Liver (tissue), 9 donors: ENCODE results near the gene KIN. TPM values are rescaled to one million over a fixed set of nuclear protein-coding genes. Genes with fewer than 3 reads are reported as not detected.

ENCODE experiments used
- DNase-seq: peaks from one replicate; pipeline ENCODE4 v3.0.0-alpha.2; 2017; ENCODE audit warnings: low spot score
- H3K27ac ChIP-seq, 2 donors: one replicate each; pipeline ENCODE4 v1.7.0; 2013; ENCODE audit warnings: inconsistent platforms in 2 of 2, low read length in 2 of 2, control low read depth in 1 of 2, low read depth in 1 of 2, mild to moderate bottlenecking in 1 of 2
- H3K27me3 ChIP-seq, 4 donors: one replicate each; pipeline versions ENCODE4 v1.6.1 to v1.7.0; 2013; ENCODE audit warnings: low read length in 3 of 4, inconsistent platforms in 1 of 4, mild to moderate bottlenecking in 1 of 4, moderate library complexity in 1 of 4; ENCODE audit not compliant: control insufficient read depth in 4 of 4, insufficient read depth in 4 of 4
- H3K36me3 ChIP-seq, 4 donors: one replicate each; pipeline versions ENCODE4 v1.6.1 to v1.7.0; 2013; ENCODE audit warnings: low read length in 3 of 4, mild to moderate bottlenecking in 3 of 4, low read depth in 1 of 4, moderate library complexity in 1 of 4; ENCODE audit not compliant: control insufficient read depth in 4 of 4, insufficient read depth in 3 of 4
- H3K4me1 ChIP-seq, 4 donors: one replicate each; pipeline versions ENCODE4 v1.6.1 to v1.7.0; 2013; ENCODE audit warnings: low read length in 3 of 4, mild to moderate bottlenecking in 3 of 4, moderate library complexity in 1 of 4; ENCODE audit not compliant: control insufficient read depth in 4 of 4, insufficient read depth in 4 of 4
- H3K4me3 ChIP-seq, 3 donors: one replicate each; pipeline versions ENCODE4 v1.6.1 to v1.7.0; 2013; ENCODE audit warnings: low read length in 3 of 3, control low read depth in 1 of 3, low read depth in 1 of 3, mild to moderate bottlenecking in 1 of 3
- H3K9ac ChIP-seq, 2 donors: one replicate each; pipeline ENCODE4 v1.7.0; 2013; ENCODE audit warnings: low read length in 2 of 2, mild to moderate bottlenecking in 2 of 2, moderate library complexity in 2 of 2, control low read depth in 1 of 2, low read depth in 1 of 2
- H3K9me3 ChIP-seq, 4 donors: one replicate each; pipeline versions ENCODE4 v1.6.1 to v1.7.0; 2013; ENCODE audit warnings: low read length in 3 of 4; ENCODE audit not compliant: control insufficient read depth in 4 of 4
- ATF3 ChIP-seq: IDR thresholded peaks from 2 replicates; pipeline ENCODE4 v1.6.1; 2016; ENCODE audit warnings: antibody characterized with exemption
- EGR1 ChIP-seq, 2 donors: IDR thresholded peaks; 2 replicates each; pipeline ENCODE4 v1.6.1; 2016 to 2018; ENCODE audit warnings: antibody characterized with exemption in 2 of 2, low read depth in 2 of 2
- FOXA1 ChIP-seq: IDR thresholded peaks from 2 replicates; pipeline ENCODE4 v1.6.1; 2016; ENCODE audit warnings: antibody characterized with exemption
- FOXA2 ChIP-seq: IDR thresholded peaks from 2 replicates; pipeline ENCODE4 v1.6.1; 2016; ENCODE audit warnings: antibody characterized with exemption
- HNF4A ChIP-seq, 2 donors: conservative IDR thresholded peaks; 2 replicates each; pipeline ENCODE4 v1.6.1; 2016; ENCODE audit warnings: antibody characterized with exemption in 2 of 2, mild to moderate bottlenecking in 2 of 2
- JUND ChIP-seq, 2 donors: IDR thresholded peaks; 2 replicates each; pipeline ENCODE4 v1.6.1; 2016; ENCODE audit warnings: antibody characterized with exemption in 2 of 2
- MAX ChIP-seq: IDR thresholded peaks from 2 replicates; pipeline ENCODE4 v1.6.1; 2016; ENCODE audit warnings: antibody characterized with exemption
- REST ChIP-seq: IDR thresholded peaks from 2 replicates; pipeline ENCODE4 v1.6.1; 2016; ENCODE audit warnings: antibody characterized with exemption, mild to moderate bottlenecking
- RXRA ChIP-seq, 2 donors: IDR thresholded peaks; 2 replicates each; pipeline ENCODE4 v1.6.1; 2017 to 2018; ENCODE audit warnings: antibody characterized with exemption in 2 of 2, mild to moderate bottlenecking in 1 of 2
- SP1 ChIP-seq: IDR thresholded peaks from 2 replicates; pipeline ENCODE4 v1.6.1; 2018; ENCODE audit warnings: antibody characterized with exemption, mild to moderate bottlenecking
- TAF1 ChIP-seq: conservative IDR thresholded peaks from 2 replicates; pipeline ENCODE4 v1.6.1; 2016; ENCODE audit warnings: antibody characterized with exemption, mild to moderate bottlenecking
- YY1 ChIP-seq: IDR thresholded peaks from 2 replicates; pipeline ENCODE4 v1.6.1; 2016; ENCODE audit warnings: antibody characterized with exemption, mild to moderate bottlenecking
- ZBTB33 ChIP-seq: IDR thresholded peaks from 2 replicates; pipeline ENCODE4 v1.6.1; 2016; ENCODE audit warnings: antibody characterized with exemption
- WGBS: extraction: QIAGEN DNeasy Blood & Tissue Kit; methylation state at CpG from one replicate; pipeline ENCODE4 v1.1.7; 2013; 5-methylcytosine and 5-hydroxymethylcytosine counted together
- polyA plus RNA-seq, 2 donors: library from polyadenylated mRNA; stranded (reverse) in 1 of 2; unstranded in 1 of 2; fragments of 200-250 nt in 1 of 2; fragments of >200 nt in 1 of 2; fragmentation: Nextera tagmentation in 1 of 2; extraction: Ambion mirVana in 1 of 2; gene quantifications; one replicate each; pipeline versions ENCODE4 v1.2.1 to v1.2.3, GENCODE V29; 2013 to 2015
- total RNA-seq, 2 donors: library from RNA; depleted of rRNA; stranded (reverse); fragments of >200 nt; gene quantifications; one replicate each; pipeline ENCODE4 v1.2.3, GENCODE V29; 2014
- donor health status: healthy.
- donor health status: healthy.
- donor health status: healthy.
- donor health status: healthy.
- donor health status: healthy.

The KIN gene
- total and polyA plus RNA-seq, 4 donors = 2.4 to 3.8 (median 3.1) TPM

- H3K4me3 ChIP-seq = peak overlapping the region; percentile 71 to 93 (median 82)
- no peaks in the 10 kb centered on the region for H3K27me3 ChIP-seq
- no peak for DNase-seq
- peak overlapping the region in 1 of 2 donors; percentile 27 for H3K27ac ChIP-seq
- no peaks in the 10 kb centered on the region for H3K9me3 ChIP-seq
- H3K9ac ChIP-seq = peak overlapping the region; percentile 52 to 59
- H3K36me3 ChIP-seq = peaks cover 0 to 4% (median 0%) of the 10 kb centered on the region in 4 donors
- H3K4me1 ChIP-seq = peaks cover 11 to 68% (median 54%) of the 10 kb centered on the region in 4 donors
- TF ChIP-seq TAF1 (no peak), FOXA1 (no peak), YY1 (no peak)
- WGBS = 35% methylated on average over 8 of the region's 8 CpGs
These were observed 83.4 kb downstream of the KIN start for GRCh38 chr10:7704071-7705016.

- Histone ChIP-seq H3K9ac (peak within 1 kb of the TSS; percentile 52 to 59), H3K4me1 (peaks cover 9 to 57% (median 42%) of the 10 kb centered on the region in 4 donors), H3K9me3 (no peaks in the 10 kb centered on the region), H3K27me3 (no peaks in the 10 kb centered on the region), H3K27ac (peak within 1 kb of the TSS; percentile 46), H3K4me3 (peak within 1 kb of the TSS; percentile 71 to 93 (median 82)), H3K36me3 (no peaks in the 10 kb centered on the region)
- DNase-seq = no peak
- TF ChIP-seq REST (peak; percentile 58), ATF3 (no peak), RXRA (IDR thresholded peaks at IDR 0.05) (peak; percentile 17 to 52), JUND (IDR thresholded peaks at IDR 0.05) (no peak), HNF4A (conservative IDR thresholded peaks at IDR 0.05) (peak; percentile 36 to 57), FOXA1 (no peak), SP1 (peak; percentile 13), FOXA2 (no peak), TAF1 (peak; percentile 94), YY1 (peak; percentile 63), EGR1 (IDR thresholded peaks at IDR 0.05; ENCODE audit: low read depth in 2 of 2) (peak in 1 of 2 donors; percentile 44), MAX (peak; percentile 35), ZBTB33 (peak; percentile 23)
- 24% methylated on average over 4 of the region's 4 CpGs for WGBS
These were observed 84.7 kb downstream of the KIN start, which contains the start of gene ITIH2 for GRCh38 chr10:7703140-7703539. ITIH2 (plus strand) TSS chr10:7703316; CDS start chr10:7703435, 119 bp downstream.
